ENCODE measurements around the gene POT1.

POT1 gene

DNA sequence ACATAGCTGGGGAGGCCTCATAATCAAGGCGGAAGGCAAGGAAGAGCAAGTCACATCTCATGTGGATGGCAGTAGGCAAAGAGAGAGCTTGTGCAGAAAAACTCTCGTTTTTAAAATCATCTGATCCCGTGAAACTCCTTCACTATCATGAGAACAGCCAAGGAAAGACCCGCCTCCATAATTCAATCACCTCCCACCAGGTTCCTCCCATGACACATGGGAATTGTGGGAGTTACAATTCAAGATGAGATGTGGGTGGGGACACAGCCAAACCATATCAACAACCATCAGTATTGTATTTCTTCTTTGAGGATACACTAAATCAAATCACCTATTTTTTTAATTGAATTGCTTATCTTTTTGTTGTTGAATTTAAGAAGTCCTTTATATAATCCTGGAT, 16.7 kb downstream of the POT1 start:
- DNase-seq (ENCODE audit: extremely low read depth in 1 of 2, low read depth in 1 of 2): no peak

DNA sequence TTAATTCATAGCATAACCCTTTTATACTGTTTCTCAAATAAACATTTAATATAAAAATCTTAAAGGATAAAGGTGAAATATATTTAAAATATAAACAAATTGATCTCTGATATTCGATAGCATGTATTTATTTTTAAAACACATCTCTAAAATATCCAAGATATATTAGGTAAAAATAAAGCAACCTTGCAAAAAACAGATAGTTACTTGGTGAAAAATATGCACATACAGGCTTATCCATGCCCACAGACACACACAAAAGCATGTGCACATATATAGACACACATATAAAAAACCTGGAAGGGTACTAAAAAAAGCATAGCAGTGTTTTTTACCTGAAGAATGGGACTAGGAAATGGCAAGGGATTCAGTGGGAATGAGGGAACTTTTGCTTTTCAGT, 19.8 kb downstream of the POT1 start:
- DNase-seq (ENCODE audit: extremely low read depth in 1 of 2, low read depth in 1 of 2): no peak

DNA sequence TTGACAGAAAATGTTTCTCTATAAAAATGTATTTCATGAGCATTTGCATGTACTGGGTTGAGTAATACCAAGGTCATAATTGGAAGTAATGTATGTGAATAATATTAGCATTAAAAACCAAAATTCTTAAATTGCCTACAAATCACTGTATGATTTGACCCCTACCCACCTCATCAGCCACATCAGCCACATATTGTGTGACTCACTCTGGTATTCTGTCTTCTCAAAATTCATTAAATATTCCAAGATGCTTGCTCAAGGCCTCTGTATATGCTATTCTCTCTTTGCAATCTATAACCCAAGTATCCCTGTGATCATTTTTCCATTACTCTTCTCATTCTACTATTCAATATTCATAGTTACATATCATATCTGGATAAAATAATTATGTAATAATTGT, 21.4 kb downstream of the POT1 start:
- DNase-seq (ENCODE audit: extremely low read depth in 1 of 2, low read depth in 1 of 2): no peak

DNA sequence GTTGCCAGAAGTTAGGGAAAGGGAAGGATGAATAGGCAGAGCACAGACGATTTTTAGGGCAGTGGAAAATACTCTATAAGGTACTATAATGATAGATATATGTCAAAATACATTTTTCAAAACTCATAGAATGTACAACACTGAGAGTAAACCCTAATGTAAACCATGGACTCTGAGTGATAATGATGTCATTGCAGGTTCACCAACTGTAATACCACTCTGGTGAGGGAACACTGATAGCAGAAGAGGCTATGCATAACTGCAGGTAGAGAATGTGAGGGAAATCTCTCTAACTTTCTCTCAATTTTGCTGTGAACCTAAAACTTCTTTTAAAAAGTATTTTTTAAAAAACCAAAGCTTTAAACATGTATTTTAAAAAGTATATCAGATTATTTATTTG, 22.1 kb downstream of the POT1 start:
- DNase-seq (ENCODE audit: extremely low read depth in 1 of 2, low read depth in 1 of 2): no peak

DNA sequence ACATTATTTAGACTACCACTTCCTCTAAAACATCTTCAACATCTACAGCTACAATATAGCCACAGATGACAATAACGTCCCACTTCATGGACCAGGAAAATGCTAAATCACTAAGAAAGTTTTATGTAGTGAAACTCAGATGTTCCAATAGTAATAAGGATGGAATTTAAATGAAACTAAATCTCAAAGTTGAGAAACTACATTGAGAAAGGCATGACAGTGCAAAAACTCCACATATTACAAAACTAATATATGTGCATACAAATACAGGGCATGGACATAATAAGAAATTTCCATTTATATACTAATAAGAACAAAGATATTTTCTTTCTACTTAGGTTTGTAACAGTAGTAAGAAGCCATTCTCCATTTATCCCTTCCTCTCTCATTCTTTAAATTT, 31.1 kb downstream of the POT1 start:
- no peak for DNase-seq (ENCODE audit: extremely low read depth in 1 of 2, low read depth in 1 of 2)

DNA sequence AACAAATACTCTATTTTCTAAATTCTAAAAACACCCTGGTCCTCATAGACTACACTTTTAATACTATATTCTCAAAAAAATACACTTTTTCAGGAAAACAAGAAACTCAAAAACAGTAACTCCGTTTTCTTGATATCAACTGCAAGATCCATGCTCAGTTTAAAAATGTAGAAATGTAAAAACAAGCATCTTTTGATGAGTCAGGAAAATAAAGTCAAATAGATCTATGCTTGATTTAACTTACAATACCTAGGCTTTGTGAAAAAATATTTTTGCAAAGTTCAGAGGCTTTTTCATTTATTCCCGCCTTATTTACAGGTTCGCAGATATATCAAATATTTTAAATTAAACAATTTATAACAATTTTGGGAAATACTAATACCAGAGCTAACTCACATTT, 33.6 kb downstream of the POT1 start:
- no peak for DNase-seq (ENCODE audit: extremely low read depth in 1 of 2, low read depth in 1 of 2)

DNA sequence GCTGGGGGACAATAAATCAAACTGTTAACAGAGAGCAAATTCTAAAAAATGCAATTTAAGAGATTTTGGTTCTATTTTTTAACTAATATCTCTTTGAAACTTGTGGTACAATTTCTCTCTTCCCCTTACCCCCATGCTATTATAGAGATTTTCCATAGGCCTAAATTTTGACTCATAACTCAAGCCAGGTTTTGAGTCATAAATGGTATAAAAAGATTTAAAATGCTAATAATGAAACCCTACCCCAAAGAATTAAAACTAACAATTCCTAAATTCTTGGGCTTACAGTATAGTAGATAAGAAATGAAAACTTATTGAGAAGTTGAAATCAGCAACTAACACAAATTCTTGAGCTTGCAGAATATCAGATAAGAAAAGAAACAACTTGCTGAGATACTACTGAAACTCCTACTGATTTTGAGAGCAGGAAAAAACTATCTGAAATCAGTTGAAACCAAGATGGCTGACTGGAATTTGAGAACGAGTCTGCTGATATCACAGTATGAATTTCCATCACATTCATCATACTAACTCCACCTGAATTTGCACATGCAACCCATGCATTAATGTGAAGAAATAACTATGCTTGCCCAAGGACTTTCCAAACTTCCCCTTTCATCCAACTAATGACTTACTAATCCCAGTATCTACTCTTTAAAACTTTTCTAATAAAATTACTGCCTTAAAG, 36.3 kb downstream of the POT1 start:
- DNase-seq (ENCODE audit: extremely low read depth in 1 of 2, low read depth in 1 of 2): no peak

DNA sequence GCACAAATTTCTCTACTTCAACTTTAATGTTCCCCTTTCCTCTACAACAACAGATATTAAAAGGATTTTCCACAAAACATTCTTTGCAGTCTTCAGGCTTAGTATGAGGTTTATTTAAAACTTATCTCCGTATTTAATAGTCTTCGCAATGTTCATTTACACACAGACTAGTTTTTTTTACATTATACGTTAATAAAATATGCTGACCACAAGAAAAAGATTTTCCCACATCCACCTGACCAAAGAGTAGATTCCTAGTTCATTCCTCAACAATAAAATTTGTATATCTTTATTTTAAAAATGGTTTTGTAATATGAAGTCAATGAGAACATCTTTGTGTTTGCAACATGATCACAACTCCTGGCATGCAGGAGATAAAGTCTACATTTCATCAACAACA, 42.4 kb downstream of the POT1 start:
- no peak for DNase-seq (ENCODE audit: extremely low read depth in 1 of 2, low read depth in 1 of 2)

DNA sequence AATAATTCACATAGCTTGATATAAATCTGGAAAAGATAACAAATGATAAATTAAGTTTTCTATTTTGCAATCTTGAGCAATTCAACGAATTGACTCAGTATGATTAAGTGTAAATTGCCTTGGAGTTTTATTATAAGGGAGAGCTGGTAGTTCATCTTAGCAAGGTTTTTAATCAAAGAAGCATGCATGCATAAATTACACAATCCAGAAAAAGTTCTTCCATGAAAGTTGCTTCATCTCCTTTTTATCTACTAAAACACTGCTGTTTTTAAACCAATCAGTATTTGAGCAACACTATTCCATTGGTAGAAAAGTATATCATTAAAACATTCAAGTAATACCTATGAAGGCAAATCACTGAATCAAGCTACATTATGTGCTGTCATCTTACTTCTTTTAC, 47.6 kb downstream of the POT1 start:
- no peak for DNase-seq (ENCODE audit: extremely low read depth in 1 of 2, low read depth in 1 of 2)

DNA sequence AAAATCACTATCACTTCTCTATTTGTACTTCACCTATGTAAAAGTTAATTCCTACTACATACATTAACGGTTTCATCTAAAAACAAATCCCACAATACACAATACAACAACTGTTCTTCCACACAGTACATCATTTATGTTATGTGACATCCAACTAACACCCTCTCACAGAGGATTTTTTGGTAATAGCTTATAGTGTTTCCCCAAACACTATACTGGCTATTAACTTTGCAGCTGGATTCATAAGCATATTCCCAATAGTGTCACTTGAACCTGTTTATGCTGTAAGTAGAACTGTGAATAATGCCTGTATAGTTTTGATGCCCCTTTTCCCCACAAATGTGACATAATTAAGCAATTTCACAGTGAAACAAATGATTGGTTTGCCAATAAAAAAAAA, 49.9 kb downstream of the POT1 start:
- no peak for DNase-seq (ENCODE audit: extremely low read depth in 1 of 2, low read depth in 1 of 2)

DNA sequence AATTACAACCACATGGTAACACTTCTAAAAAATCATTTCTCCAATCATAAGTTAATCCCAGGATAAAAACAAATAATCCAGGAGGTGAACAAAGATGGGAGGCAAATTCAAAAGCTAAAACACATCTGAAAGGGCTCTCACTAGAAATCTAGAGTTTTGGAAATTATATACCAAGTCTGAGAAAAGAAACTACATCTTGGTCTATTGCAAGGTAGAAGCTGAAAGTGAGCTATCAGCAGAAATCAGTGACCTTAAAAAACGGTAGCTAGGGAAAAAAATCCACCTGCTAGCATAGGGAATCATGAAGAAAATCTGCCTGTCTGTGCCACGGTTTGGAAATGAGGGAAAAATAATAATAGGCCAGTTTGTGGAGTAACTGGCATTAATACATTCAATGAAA, 50.5 kb downstream of the POT1 start:
- no peak for DNase-seq (ENCODE audit: extremely low read depth in 1 of 2, low read depth in 1 of 2)

DNA sequence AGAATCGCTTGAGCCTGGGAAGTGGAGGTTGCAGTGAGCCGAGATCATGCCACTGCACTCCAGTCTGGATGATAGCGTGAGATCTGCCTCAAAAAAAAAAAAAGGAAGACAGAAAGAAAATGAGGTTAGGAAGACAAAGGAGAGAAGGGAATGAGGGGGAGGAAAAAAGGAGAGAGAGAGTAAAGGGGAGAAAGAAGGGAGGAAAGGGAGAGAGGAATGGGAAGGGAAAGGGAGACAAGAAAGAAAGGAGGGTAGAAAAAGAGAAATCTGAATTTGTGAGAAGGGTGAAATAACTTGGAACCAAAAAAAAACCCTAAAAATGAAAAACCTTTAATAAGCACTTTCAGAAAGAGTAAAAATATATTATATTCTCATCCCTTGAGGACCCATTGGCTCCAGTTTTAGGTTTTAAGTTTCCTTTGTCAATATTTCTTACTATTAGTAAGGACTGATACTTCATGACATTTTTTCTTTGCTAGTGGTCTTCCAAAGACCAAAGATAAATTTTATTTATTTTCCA, 54.9 kb downstream of the POT1 start:
- no peak for DNase-seq (ENCODE audit: extremely low read depth in 1 of 2, low read depth in 1 of 2)

DNA sequence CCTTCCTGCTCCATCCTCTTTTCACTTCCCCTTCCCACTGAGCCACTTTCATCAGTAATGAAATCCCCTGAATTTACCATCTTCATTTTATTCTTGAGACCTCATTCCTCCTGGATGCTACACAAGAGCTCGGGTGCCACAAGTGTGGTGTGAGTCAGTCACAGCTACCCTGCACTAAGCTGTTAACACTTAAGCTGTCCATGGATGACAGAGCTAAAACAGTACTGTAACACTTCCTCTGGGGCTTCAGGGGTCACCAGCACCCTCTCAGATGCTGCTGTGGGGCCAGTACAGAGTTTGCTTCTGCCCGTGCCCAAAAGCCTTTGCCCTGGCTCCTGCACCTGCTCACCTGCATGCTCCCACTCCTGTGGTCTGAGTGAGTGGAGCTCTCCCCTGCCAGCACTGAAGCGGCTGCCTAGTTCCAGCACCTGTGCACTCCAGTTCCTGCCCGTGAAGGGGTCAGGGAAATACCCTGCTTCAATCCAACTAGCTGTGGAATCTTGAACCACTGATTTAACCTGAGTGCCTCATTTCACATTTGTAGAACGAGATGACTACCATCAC, 71.9 kb downstream of the POT1 start:
- DNase-seq (ENCODE audit: extremely low read depth in 1 of 2, low read depth in 1 of 2): no peak

DNA sequence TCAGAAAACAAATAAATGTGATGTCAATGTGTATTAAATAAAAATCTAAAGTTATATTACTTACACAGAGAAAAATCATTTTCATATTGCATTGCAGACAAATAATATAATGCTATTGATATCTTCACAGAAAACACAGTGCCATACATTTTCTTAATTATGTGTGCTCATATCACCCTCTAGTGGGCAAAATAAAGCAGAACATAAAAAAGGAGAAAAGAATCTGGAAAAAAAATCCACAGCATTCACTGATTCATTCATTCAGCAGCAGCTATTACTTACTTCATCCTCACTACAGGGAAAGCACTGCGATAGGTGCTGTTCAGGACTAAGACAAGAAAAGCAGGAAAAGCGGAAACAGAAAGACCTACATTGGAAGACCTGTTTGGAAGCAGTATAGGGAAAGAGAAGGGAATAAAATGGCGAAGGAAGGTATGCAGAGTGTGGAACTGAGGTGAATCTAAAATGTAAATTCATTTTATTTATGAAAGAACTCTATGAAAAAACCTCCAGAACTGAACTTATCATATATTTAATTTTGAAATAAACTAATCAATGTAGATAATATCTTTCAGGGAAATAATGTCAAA, 73.2 kb downstream of the POT1 start:
- no peak for DNase-seq (ENCODE audit: extremely low read depth in 1 of 2, low read depth in 1 of 2)

DNA sequence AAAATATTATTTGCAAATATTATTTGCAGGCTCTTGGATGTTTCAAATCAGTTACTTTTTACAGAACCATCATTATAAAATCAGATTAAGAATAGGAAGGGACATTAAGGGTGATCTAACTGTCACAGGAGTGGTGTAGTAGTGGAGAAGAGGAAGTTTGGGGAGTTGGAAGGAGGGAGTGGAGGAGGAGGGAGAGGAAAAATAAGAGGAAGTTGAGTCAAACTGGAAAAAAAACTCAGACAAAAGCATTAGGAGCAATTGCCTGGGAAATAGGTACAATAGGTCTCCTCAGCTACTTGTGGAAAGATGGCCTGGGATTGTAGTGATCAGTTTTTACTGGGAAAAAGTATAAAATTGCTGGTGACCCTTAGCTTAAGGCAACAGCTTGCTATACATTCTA, 86.3 kb downstream of the POT1 start:
- no peak for DNase-seq (ENCODE audit: extremely low read depth in 1 of 2, low read depth in 1 of 2)

DNA sequence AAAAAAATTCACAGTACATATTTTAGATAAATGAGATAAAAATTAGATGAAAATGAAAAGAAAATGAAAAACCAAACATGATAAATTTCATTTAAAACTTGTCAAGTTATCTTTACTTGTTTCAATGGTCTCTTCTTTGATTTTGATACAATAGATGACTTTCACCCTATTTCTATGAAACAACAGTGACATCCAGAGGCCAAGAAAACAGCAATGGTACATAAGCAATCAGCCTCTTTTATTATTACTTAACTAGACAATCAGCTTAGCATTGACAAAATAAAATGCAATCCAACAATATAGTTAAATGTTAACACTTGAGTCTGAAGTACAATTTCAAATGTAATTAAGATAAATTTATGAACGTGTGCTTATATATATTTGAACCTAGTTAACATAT, 89.2 kb downstream of the POT1 start:
- no peak for DNase-seq (ENCODE audit: extremely low read depth in 1 of 2, low read depth in 1 of 2)

DNA sequence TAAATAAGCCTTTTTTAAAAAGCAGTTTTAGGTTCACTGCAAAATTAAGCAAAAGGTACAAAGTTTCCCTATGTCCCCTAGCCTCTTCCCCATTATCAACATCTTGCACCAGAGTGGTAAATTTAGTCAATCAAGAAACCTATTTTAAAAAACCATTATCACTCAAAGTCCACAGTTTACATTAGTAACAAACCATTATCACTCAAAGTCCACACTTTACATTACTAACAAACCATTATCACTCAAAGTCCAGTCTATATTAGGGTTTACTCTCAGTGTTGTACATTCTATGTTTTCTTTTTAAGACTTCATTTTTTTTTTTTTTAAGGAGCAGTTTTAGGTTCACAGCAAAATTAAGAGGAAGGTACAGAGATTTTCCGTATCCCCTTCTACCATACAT, 89.9 kb downstream of the POT1 start:
- DNase-seq (ENCODE audit: extremely low read depth in 1 of 2, low read depth in 1 of 2): no peak

DNA sequence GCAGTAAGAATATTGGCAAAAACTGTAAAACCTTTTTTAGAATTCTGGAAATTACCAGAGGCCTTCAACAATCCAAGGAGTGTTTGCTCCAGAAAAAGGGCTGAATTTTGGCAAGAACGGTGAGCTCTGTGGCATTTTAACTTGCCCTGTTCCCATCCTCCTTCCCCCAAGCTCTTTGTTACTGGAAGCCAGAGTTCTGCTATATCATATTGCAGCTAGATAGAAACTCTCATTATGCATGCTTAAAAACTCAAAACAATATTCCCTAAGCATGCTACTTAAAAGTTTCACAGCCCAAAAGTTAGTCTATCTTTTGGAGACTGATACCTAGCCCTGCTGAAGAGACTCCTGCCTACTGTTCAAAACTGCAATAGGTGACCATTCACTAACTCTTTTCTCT, 93.5 kb downstream of the POT1 start:
- DNase-seq (ENCODE audit: extremely low read depth in 1 of 2, low read depth in 1 of 2): no peak

DNA sequence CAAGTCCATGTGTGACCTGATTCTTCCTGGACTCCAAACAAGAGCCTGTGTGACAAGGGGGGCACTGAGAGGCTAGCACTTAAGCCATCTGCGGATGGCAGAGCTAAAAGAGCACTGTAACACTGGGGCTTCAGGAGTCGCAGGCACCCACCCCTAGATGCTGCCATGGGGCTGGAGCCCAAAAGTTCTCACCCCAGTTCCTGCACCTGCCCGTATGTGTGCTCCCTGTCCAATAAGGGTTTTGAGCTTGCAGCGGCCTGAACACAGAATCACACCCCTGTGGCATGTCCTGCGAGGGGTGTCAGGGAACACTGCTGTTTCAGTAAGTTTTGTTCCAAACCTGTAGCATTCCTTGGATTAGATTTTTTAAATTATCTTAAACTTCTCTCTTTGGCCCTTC, 110.8 kb downstream of the POT1 start:
- no peak for DNase-seq (ENCODE audit: extremely low read depth in 1 of 2, low read depth in 1 of 2)

DNA sequence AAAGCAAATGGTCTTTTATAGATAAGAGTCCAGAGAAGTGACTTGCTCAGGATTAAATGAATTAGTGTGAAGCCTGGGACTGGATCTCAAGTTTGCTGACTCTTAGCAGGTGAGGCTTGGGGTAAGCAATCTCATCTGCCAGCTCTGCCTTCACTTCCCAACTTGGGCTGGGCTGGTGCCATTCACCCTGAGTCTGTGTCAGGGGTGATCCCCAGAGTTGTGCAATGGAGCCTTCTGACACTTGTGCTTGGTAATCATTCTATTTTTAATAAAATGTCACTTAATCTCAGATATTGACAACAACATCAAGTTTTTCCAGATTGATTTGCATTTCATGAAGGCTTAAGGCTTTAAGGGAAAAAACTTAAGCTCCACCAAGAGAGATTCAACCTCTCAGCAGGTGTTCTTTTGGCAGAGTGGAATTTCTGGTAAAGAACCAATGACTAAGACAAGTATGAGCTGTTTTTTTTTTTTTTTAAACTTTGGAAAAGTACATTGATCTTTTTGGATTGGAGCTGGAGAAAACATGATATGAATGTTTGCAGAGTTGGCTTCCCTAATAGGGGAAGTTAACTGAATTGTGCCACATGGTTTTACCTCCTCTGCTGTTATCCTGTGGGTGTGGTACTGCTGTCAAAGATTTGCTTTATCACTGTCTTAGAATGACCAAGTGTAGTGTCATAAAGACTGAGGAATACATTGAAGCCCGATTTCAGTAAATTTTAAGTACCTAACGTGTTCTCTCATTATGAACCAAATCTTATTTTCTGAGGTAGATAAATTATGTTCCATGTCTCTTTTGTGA, 115.4 kb downstream of the POT1 start:
- no peak for DNase-seq (ENCODE audit: extremely low read depth in 1 of 2, low read depth in 1 of 2)

DNA sequence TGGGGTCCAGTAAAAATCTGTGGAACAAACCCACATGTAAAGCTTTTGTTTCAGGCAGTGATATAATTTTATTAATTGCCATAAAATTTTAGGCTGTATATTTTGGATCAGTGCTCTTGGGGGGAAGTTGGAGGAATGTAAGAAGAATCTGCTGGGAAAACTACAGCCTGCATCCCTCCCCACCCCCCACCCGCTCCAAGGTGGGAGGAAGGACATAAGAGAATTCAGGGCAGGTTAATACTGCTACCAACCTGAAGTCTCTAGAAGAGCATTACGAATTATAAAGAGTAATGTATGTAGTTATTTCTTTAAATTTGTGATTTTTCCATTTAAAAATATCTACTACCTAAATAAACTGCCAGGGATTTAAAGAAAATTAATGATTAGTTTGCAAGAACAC, 116.9 kb downstream of the POT1 start:
- DNase-seq (ENCODE audit: extremely low read depth in 1 of 2, low read depth in 1 of 2): no peak

DNA sequence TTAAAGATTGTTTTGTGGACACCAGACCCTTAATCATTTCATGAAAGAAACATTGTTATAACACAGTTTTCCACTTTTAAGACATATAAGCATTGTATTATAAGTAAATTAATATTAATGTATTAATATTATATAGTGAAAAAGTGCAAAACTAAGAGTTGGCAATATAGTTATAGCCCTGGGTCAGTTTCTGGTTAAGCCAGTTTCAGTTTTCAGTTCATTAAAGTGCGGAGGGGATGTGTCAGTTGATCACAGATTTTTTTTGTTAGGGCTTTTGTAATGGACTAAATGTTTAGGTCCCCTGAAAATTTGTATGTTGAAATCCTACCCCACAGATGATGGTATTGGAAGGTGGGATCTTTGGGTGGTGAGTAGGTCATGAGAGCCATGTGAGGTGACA, 118.3 kb downstream of the POT1 start:
- DNase-seq (ENCODE audit: extremely low read depth in 1 of 2, low read depth in 1 of 2): no peak
